IMR-90 (cell line): ENCODE data around the gene DENND1C. TPM values are rescaled to one million over a fixed set of nuclear protein-coding genes. Genes with fewer than 3 reads are reported as not detected.

ENCODE experiments used
- ATAC-seq: fragments of 200-7000 bp; cut with Tn5 transposase; 2 replicates; pipeline ENCODE4 v1.9.1; 2020; ENCODE audit warnings: low read depth, mild to moderate bottlenecking, moderate library complexity
- BruUV-seq: library from RNA; stranded (reverse); fragments of 400-500 nt; replicated peaks from 2 replicates; lab custom pipeline; 2021; lab: Mats Ljungman, UMichigan
- CTCF ChIA-PET: fragments of 300-600 bp; formaldehyde crosslinking; extraction: SDS; loops from one replicate; lab custom pipeline; 2021; ENCODE audit warnings: antibody characterized with exemption; lab: Yijun Ruan, JAX
- POLR2A ChIA-PET: fragments of 300-600 bp; sonication (Branson Sonifier 250); formaldehyde crosslinking; loops from one replicate; lab custom pipeline; 2022; ENCODE audit warnings: antibody characterized with exemption; ENCODE audit not compliant: unreplicated experiment; lab: Charles Lee
- DNase-seq: peaks from one replicate; pipeline ENCODE4 v3.0.0; 2013
- H2AFZ ChIP-seq: replicated peaks from 2 replicates; pipeline ENCODE3; 2013; ENCODE audit warnings: low read length, mild to moderate bottlenecking; ENCODE audit not compliant: poor library complexity
- H2AK5ac ChIP-seq: 2 replicates; pipeline ENCODE4 v1.6.1; 2013; ENCODE audit warnings: low read depth, low read length, inconsistent platforms
- H2AK9ac ChIP-seq: replicated peaks from 2 replicates; pipeline ENCODE3; 2013; ENCODE audit warnings: mild to moderate bottlenecking, low read depth, low read length, moderate library complexity; ENCODE audit not compliant: poor library complexity
- H2BK120ac ChIP-seq: 2 replicates; pipeline ENCODE4 v1.6.1; 2013; ENCODE audit warnings: low read depth, low read length, inconsistent platforms
- H2BK15ac ChIP-seq: 3 replicates; pipeline ENCODE4 v1.6.1; 2013; ENCODE audit warnings: low read depth, low read length, inconsistent platforms
- H2BK20ac ChIP-seq: 2 replicates; pipeline ENCODE4 v1.6.1; 2013; ENCODE audit warnings: low read depth, mild to moderate bottlenecking, inconsistent platforms, low read length, moderate library complexity
- H2BK5ac ChIP-seq: 2 replicates; pipeline ENCODE4 v1.6.1; 2013; ENCODE audit warnings: mild to moderate bottlenecking, low read depth, low read length, inconsistent platforms; ENCODE audit not compliant: poor library complexity, severe bottlenecking
- H3K14ac ChIP-seq: replicated peaks from 2 replicates; pipeline ENCODE4 v1.6.1; 2013; ENCODE audit warnings: low read depth, low read length, inconsistent platforms
- H3K18ac ChIP-seq: 2 replicates; pipeline ENCODE4 v1.6.1; 2013; ENCODE audit warnings: low read depth, low read length, control low read depth
- H3K23ac ChIP-seq: 2 replicates; pipeline ENCODE4 v1.6.1; 2013; ENCODE audit warnings: low read depth, low read length, inconsistent platforms
- H3K27ac ChIP-seq: 2 replicates; pipeline ENCODE4 v1.5.1; 2013; ENCODE audit warnings: mild to moderate bottlenecking, control low read depth, low read length; ENCODE audit not compliant: insufficient read depth
- H3K27me3 ChIP-seq: 2 replicates; pipeline ENCODE4 v1.6.1; 2013; ENCODE audit warnings: low read length; ENCODE audit not compliant: control insufficient read depth, insufficient read depth
- H3K36me3 ChIP-seq: 2 replicates; pipeline ENCODE4 v1.6.1; 2013; ENCODE audit warnings: low read length, mixed read lengths; ENCODE audit not compliant: control insufficient read depth, insufficient read depth
- H3K4ac ChIP-seq: 2 replicates; pipeline ENCODE4 v1.6.1; 2013; ENCODE audit warnings: low read depth, low read length, inconsistent platforms
- H3K4me1 ChIP-seq: 2 replicates; pipeline ENCODE4 v1.6.1; 2013; ENCODE audit warnings: low read length, mixed read lengths; ENCODE audit not compliant: control insufficient read depth, insufficient read depth
- H3K4me2 ChIP-seq: 2 replicates; pipeline ENCODE4 v1.6.1; 2013; ENCODE audit warnings: low read depth, mild to moderate bottlenecking, control low read depth, low read length, moderate library complexity
- H3K4me3 ChIP-seq: 2 replicates; pipeline ENCODE4 v1.5.1; 2013; ENCODE audit warnings: low read depth, mild to moderate bottlenecking, control low read depth, low read length, moderate library complexity; ENCODE audit not compliant: insufficient read depth
- H3K56ac ChIP-seq: 2 replicates; pipeline ENCODE4 v1.6.1; 2013; ENCODE audit warnings: low read length, inconsistent platforms; ENCODE audit not compliant: insufficient read depth; ENCODE audit errors: extremely low read depth
- H3K79me1 ChIP-seq, 2 experiments: 2 replicates each; pipeline ENCODE4 v1.6.1; 2013; ENCODE audit warnings: low read length in 2 of 2, inconsistent platforms in 1 of 2, low read depth in 1 of 2
- H3K9ac ChIP-seq: 2 replicates; pipeline ENCODE4 v1.6.1; 2013; ENCODE audit warnings: low read depth, low read length, control low read depth
- H3K9me1 ChIP-seq: 2 replicates; pipeline ENCODE4 v1.6.1; 2013; ENCODE audit warnings: low read length, inconsistent platforms; ENCODE audit not compliant: insufficient read depth
- H3K9me3 ChIP-seq: 2 replicates; pipeline ENCODE4 v1.6.1; 2013; ENCODE audit warnings: low read length; ENCODE audit not compliant: control insufficient read depth, insufficient read depth
- H4K20me1 ChIP-seq: 2 replicates; pipeline ENCODE4 v1.6.1; 2013; ENCODE audit warnings: low read length, inconsistent platforms; ENCODE audit not compliant: insufficient read depth
- H4K5ac ChIP-seq: 2 replicates; pipeline ENCODE4 v1.6.1; 2013; ENCODE audit warnings: mild to moderate bottlenecking, low read depth, low read length, control low read depth
- H4K8ac ChIP-seq, 2 experiments: 2 replicates each; pipeline ENCODE4 v1.6.1; 2013; ENCODE audit warnings: low read depth in 2 of 2, low read length in 2 of 2, control low read depth in 1 of 2, inconsistent platforms in 1 of 2
- H4K91ac ChIP-seq: 2 replicates; pipeline ENCODE4 v1.6.1; 2013; ENCODE audit warnings: low read depth, low read length, inconsistent platforms; ENCODE audit not compliant: insufficient read depth
- BHLHE40 ChIP-seq: fragments of 150-350 bp; IDR thresholded peaks from 2 replicates; pipeline ENCODE4 v1.6.1; 2016; ENCODE audit warnings: mild to moderate bottlenecking, low read depth, low read length
- CEBPB ChIP-seq: IDR thresholded peaks from 2 replicates; pipeline ENCODE4 v1.6.1; 2012; ENCODE audit warnings: low read depth, low read length, improper control_type of control experiment
- CHD1 ChIP-seq: IDR thresholded peaks from 2 replicates; pipeline ENCODE4 v1.6.1; 2012; ENCODE audit warnings: low read depth, low read length, improper control_type of control experiment
- CTCF ChIP-seq: conservative IDR thresholded peaks from 2 replicates; pipeline ENCODE4 v1.5.1; 2012; ENCODE audit warnings: mild to moderate bottlenecking, low read depth, low read length, improper control_type of control experiment
- ELK1 ChIP-seq: fragments of 150-350 bp; IDR thresholded peaks from 2 replicates; pipeline ENCODE4 v1.6.1; 2016; ENCODE audit warnings: low read depth, mild to moderate bottlenecking, low read length, moderate library complexity, borderline replicate concordance
- FOS ChIP-seq: fragments of 150-350 bp; IDR thresholded peaks from 2 replicates; pipeline ENCODE4 v1.6.1; 2016; ENCODE audit warnings: low read depth, low read length
- MAFK ChIP-seq: IDR thresholded peaks from 2 replicates; pipeline ENCODE4 v1.6.1; 2012; ENCODE audit warnings: low read depth, low read length, improper control_type of control experiment
- MAZ ChIP-seq: IDR thresholded peaks from 2 replicates; pipeline ENCODE4 v1.6.1; 2012; ENCODE audit warnings: low read depth, mild to moderate bottlenecking, low read length, improper control_type of control experiment, moderate library complexity, borderline replicate concordance
- MXI1 ChIP-seq: IDR thresholded peaks from 2 replicates; pipeline ENCODE4 v1.6.1; 2012; ENCODE audit warnings: low read depth, mild to moderate bottlenecking, low read length, moderate library complexity, borderline replicate concordance
- NFE2L2 ChIP-seq: fragments of 150-350 bp; IDR thresholded peaks from 2 replicates; pipeline ENCODE4 v1.6.1; 2016; ENCODE audit warnings: low read depth, mild to moderate bottlenecking, low read length
- POLR2A ChIP-seq: IDR thresholded peaks from 2 replicates; pipeline ENCODE4 v1.6.1; 2012; ENCODE audit warnings: mild to moderate bottlenecking, low read depth, low read length
- RAD21 ChIP-seq: IDR thresholded peaks from 2 replicates; pipeline ENCODE4 v1.6.1; 2012; ENCODE audit warnings: low read length, improper control_type of control experiment
- RCOR1 ChIP-seq: IDR thresholded peaks from 2 replicates; pipeline ENCODE4 v1.6.1; 2012; ENCODE audit warnings: mild to moderate bottlenecking, low read length, improper control_type of control experiment; ENCODE audit not compliant: insufficient replicate concordance
- RFX5 ChIP-seq: IDR thresholded peaks from 2 replicates; pipeline ENCODE4 v1.8.0; 2012; ENCODE audit warnings: low read depth, mild to moderate bottlenecking, low read length, moderate library complexity
- SMC3 ChIP-seq: fragments of 150-350 bp; IDR thresholded peaks from 2 replicates; pipeline ENCODE4 v1.6.1; 2016; ENCODE audit warnings: low read depth, mild to moderate bottlenecking, antibody characterized with exemption, low read length, moderate library complexity
- USF2 ChIP-seq: fragments of 150-350 bp; IDR thresholded peaks from 2 replicates; pipeline ENCODE4 v1.6.1; 2017; ENCODE audit warnings: mild to moderate bottlenecking, antibody characterized with exemption, low read length, low read depth
- WGBS, 2 experiments: methylation state at CpG; one replicate each; pipeline versions ENCODE4 v1.1.5 to v1.1.7; 2013; ENCODE audit warnings: missing lambda C conversion rate in 2 of 2; ENCODE audit not compliant: insufficient read length in 1 of 2; ENCODE audit errors: extremely low coverage in 2 of 2; 5-methylcytosine and 5-hydroxymethylcytosine counted together
- dilution Hi-C: fragments of 300-500 bp; cut with HindIII; formaldehyde crosslinking; loops from one replicate; pipeline ENCODE4 v1.14.3; 2018; ENCODE audit warnings: low sequenced_read_pairs; ENCODE audit not compliant: unreplicated experiment
- in situ Hi-C: fragments of 300-500 bp; cut with MboI; formaldehyde crosslinking; loops from 3 replicates; pipeline ENCODE4 v1.14.3; 2019; ENCODE audit warnings: low sequenced_read_pairs, inconsistent platforms, mixed read lengths
- intact Hi-C: fragments of 100-400 bp; cut with micrococcal nuclease; formaldehyde crosslinking; loops from 2 replicates; pipeline ENCODE4 v1.10.0; 2022
- polyA plus RNA-seq, 3 experiments: library from polyadenylated mRNA; depleted of rRNA; stranded (reverse); fragments of >200 nt; gene quantifications; 2 replicates each; pipeline ENCODE4 v1.2.3, GENCODE V29; 2012; ENCODE audit warnings: low replicate concordance in 1 of 3
- total RNA-seq: library from RNA; depleted of rRNA; stranded (reverse); fragments of >200 nt; gene quantifications from 2 replicates; pipeline ENCODE4 v1.2.3, GENCODE V29; 2012

The DENND1C gene
- total and polyA plus RNA-seq, 2 of the 4 experiments (the other 2 are of a cell fraction) = not detected

GRCh38 chr19:6522712-6523111 lies 41.1 kb upstream of the DENND1C start:
- no peak overlapping the region for H3K23ac ChIP-seq
- TF ChIP-seq FOS (no peak), USF2 (no peak), RFX5 (no peak), ELK1 (no peak), RCOR1 (no peak), CHD1 (no peak), BHLHE40 (no peak), CTCF (no peak), CEBPB (no peak), MAFK (no peak), MAZ (no peak), RAD21 (no peak), NFE2L2 (no peak), MXI1 (no peak), SMC3 (no peak), POLR2A (no peak)
- no peak overlapping the region for H2BK15ac ChIP-seq
- H3K14ac ChIP-seq = no peak overlapping the region
- no peak overlapping the region for H2BK5ac ChIP-seq
- DNase-seq (no peak), ATAC-seq (no peak)
- H3K4me2 ChIP-seq = no peak overlapping the region
- H3K27ac ChIP-seq = no peak overlapping the region
- no TSS peak for BruUV-seq
- no peak overlapping the region for H2AK5ac ChIP-seq
- no peak overlapping the region for H3K9ac ChIP-seq
- ChIA-PET POLR2A (no interaction called here), CTCF (no interaction called here)
- no peak overlapping the region for H2BK120ac ChIP-seq
- H4K20me1 ChIP-seq = no peaks in the 10 kb centered on the region
- no peak overlapping the region for H2AFZ ChIP-seq
- no peak overlapping the region for H3K4ac ChIP-seq
- H3K9me3 ChIP-seq = no peaks in the 10 kb centered on the region
- H4K8ac ChIP-seq = no peak overlapping the region
- H3K56ac ChIP-seq = no peak overlapping the region
- WGBS, 2 experiments = 48% methylated on average over 3 of the region's 6 CpGs; no CpG with 5 or more reads in 1 of the 2 experiments
- H3K4me1 ChIP-seq = no peaks in the 10 kb centered on the region
- H3K36me3 ChIP-seq = no peaks in the 10 kb centered on the region
- H3K9me1 ChIP-seq = no peaks in the 10 kb centered on the region
- H3K4me3 ChIP-seq = no peak overlapping the region
- no peak overlapping the region for H2BK20ac ChIP-seq
- no peak overlapping the region for H2AK9ac ChIP-seq
- no peak overlapping the region for H4K91ac ChIP-seq
- H3K18ac ChIP-seq = no peak overlapping the region
- H3K79me1 ChIP-seq = no peaks in the 10 kb centered on the region
- H4K5ac ChIP-seq = no peak overlapping the region
- dilution Hi-C loops = no loop called here
- in situ Hi-C loops = no loop called here
- intact Hi-C loops = no loop called here
- H3K27me3 ChIP-seq = no peaks in the 10 kb centered on the region
